ENCODE measurements around the gene C1orf35. TPM values are rescaled to one million over a fixed set of nuclear protein-coding genes. Genes with fewer than 3 reads are reported as not detected.

C1orf35 gene
- total RNA-seq, 4 donors from 2014 or later, result 10.6 to 18.6 (median 12.6) TPM; not detected in 1

DNA sequence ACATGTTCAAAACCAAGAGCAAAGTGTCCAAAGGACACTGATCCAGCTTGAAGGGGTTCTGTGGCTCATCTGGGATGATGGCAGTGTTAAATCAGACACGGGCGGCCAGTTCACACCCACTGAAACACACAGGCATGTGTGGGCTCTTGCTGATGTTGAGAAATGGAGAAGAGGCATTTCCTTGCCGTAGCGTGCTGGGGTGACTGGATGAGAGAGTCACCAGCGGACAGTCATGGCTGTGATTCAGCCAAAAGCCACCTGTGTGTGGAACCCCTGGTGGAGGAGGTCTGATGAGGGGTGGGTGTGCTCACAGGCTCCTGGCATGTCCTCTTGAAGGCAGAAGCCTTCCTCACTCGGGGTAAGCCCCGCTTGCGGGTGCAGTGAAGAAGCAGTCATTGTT, 7.2 kb downstream of the C1orf35 start:
- H3K27ac ChIP-seq, result no peak overlapping the region
- peaks cover 0 to 2% of the 10 kb centered on the region in 2 donors for H3K4me1 ChIP-seq
- no peaks in the 10 kb centered on the region for H3K36me3 ChIP-seq
- H3K27me3 ChIP-seq, result no peaks in the 10 kb centered on the region
- H3K9me3 ChIP-seq, result peaks cover 0 to 12% of the 10 kb centered on the region in 2 donors
- DNase-seq, result no peak
- no peak overlapping the region for H3K4me3 ChIP-seq
- TF ChIP-seq, protein P1, sequence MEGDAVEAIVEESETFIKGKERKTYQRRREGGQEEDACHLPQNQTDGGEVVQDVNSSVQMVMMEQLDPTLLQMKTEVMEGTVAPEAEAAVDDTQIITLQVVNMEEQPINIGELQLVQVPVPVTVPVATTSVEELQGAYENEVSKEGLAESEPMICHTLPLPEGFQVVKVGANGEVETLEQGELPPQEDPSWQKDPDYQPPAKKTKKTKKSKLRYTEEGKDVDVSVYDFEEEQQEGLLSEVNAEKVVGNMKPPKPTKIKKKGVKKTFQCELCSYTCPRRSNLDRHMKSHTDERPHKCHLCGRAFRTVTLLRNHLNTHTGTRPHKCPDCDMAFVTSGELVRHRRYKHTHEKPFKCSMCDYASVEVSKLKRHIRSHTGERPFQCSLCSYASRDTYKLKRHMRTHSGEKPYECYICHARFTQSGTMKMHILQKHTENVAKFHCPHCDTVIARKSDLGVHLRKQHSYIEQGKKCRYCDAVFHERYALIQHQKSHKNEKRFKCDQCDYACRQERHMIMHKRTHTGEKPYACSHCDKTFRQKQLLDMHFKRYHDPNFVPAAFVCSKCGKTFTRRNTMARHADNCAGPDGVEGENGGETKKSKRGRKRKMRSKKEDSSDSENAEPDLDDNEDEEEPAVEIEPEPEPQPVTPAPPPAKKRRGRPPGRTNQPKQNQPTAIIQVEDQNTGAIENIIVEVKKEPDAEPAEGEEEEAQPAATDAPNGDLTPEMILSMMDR (IDR thresholded peaks at IDR 0.05), result no peak
- TF ChIP-seq POLR2A (IDR thresholded peaks at IDR 0.05), result no peak
- intact Hi-C loops (cut with DNase I; ENCODE audit: low total_unique reads), result no loop called here

DNA sequence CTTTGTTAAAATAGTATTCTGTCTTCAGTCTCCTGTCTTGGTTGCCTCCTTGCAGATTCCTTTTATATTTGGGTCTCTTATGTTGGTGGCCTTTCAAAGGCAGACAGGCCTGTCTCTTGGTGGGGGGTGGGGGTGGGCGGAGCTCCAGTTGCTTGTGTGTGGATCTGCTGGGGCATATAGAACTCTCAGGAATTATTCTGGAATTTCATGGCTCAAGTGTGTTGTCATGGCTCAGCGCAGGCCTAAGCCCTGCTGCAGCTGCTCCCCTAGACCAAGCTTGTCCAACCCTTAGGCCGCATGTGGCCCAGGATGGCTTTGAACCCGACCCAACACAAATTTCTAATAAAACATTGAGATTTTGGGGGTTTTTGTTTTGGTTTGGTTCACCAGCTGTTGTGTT, 8.0 kb downstream of the C1orf35 start:
- TF ChIP-seq, protein P1 (IDR thresholded peaks at IDR 0.05), result no peak
- TF ChIP-seq POLR2A (IDR thresholded peaks at IDR 0.05), result no peak
- H3K27ac ChIP-seq, result no peak overlapping the region
- no peaks in the 10 kb centered on the region for H3K36me3 ChIP-seq
- intact Hi-C loops (cut with DNase I; ENCODE audit: low total_unique reads), result no loop called here
- H3K4me1 ChIP-seq, result peaks cover 0 to 9% of the 10 kb centered on the region in 2 donors
- H3K9me3 ChIP-seq, result peaks cover 0 to 12% of the 10 kb centered on the region in 2 donors
- DNase-seq, result no peak
- H3K4me3 ChIP-seq, result no peak overlapping the region
- H3K27me3 ChIP-seq, result no peaks in the 10 kb centered on the region

DNA sequence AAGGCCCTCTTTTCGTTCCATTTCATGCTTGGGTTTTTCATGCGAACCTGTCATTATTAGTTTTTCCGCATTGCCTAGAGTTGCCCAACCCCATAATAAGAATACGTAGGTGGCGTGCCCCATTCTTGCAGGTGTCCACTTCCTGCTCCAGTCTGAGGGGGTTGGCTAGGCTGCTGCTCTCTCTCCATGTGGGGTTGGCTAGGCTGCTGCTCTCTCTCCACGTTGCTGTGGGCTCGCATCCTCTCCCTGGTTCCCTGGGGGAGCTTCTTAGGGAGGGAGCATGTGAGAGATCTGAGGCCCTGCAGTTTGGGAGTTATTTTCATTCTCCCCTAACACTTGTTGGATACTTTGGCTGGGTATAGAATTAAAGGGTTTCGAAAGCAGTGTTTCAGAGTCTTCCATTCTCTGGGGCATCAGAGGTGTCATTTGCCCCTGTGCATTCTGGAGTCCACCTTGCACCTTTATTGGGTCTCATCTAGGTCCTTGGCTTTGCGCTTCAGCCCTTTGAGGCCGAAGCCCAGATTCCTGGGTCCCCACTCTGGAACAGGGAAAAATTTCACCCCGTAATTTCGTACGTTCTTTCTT, 8.6 kb downstream of the C1orf35 start:
- peaks cover 6 to 16% of the 10 kb centered on the region in 2 donors for H3K4me1 ChIP-seq
- H3K27ac ChIP-seq, result no peak overlapping the region
- H3K27me3 ChIP-seq, result no peaks in the 10 kb centered on the region
- intact Hi-C loops (cut with DNase I; ENCODE audit: low total_unique reads), result no loop called here
- H3K9me3 ChIP-seq, result peaks cover 0 to 12% of the 10 kb centered on the region in 2 donors
- no peaks in the 10 kb centered on the region for H3K36me3 ChIP-seq
- no peak overlapping the region for H3K4me3 ChIP-seq
- no peak for DNase-seq
- TF ChIP-seq POLR2A (IDR thresholded peaks at IDR 0.05), result no peak
- TF ChIP-seq, protein P1 (IDR thresholded peaks at IDR 0.05), result no peak

DNA sequence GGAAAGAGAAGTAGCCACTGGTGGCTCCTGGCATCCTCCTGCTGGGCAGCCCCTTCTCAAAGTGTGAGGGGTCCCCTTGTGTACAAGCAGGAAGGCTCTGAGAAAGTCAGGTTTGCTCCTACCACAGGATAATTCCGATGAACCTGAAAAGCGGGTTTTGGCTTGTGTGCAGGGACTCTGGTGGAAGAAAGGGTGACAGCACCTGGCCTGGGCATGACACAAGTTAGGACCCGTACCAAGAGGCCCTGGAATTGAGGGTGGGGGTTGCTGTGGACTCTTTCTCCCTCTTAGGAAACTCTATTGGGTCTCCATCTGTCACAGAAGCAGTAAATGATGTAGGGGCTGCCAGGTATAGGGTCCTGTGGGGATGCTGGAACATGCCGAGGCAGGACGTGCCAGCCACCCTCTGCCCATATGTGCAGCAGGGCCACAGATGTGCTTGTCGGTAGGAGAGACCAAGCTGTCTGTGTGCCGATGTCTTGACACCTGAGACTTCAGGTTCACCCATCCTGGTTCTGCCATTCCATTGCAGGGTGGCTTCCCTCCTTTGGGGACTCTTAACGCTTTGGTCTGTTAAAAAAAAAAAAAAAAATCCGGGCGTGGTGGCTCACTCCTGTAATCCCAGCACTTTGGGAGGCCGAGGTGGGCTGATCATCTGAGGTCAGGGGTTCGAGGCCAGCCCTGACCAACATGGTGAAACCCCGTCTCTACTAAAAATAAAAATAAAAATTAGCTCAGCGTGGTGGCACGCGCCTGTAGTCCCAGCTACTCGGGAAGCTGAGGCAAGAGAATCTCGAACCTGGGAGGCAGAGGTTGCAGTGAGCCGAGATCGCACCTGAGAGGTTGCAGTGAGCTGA, 9.8 kb downstream of the C1orf35 start:
- Histone ChIP-seq H3K36me3 (no peaks in the 10 kb centered on the region), H3K9me3 (peaks cover 0 to 12% of the 10 kb centered on the region in 2 donors), H3K4me1 (peaks cover 6 to 28% of the 10 kb centered on the region in 2 donors), H3K27me3 (no peaks in the 10 kb centered on the region), H3K4me3 (no peak overlapping the region), H3K27ac (no peak overlapping the region)
- TF ChIP-seq, protein P1 (IDR thresholded peaks at IDR 0.05), result no peak
- TF ChIP-seq POLR2A (IDR thresholded peaks at IDR 0.05), result no peak
- no peak for DNase-seq
- intact Hi-C loops (cut with DNase I; ENCODE audit: low total_unique reads), result no loop called here

All from uterus (tissue), 4 donors.